ENCODE results near the gene PAPPA2. TPM values are rescaled to one million over a fixed set of nuclear protein-coding genes. Genes with fewer than 3 reads are reported as not detected.

PAPPA2 gene
- total RNA-seq, 1 experiment from 2014 or later = 0.03 TPM

DNA sequence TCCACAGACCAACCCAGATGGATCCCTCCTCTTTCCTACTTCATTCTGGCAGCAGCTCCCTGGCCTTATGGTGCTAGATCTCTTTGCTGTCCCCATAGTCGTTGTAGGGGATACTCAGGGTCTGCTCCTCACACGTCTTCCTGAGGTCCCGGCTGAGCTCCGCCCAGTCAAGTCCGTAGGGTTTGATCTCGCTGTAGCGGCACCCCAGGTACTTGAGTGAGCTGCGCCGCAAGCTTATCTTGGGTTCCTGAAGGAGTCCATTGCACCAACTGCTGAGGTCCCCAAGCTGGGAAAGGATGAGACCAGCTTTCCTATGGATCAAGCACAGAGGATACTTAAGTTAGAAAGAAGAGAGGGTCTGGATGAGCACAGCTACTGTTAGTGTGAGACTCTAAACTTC, 401.2 kb downstream of the PAPPA2 start:
- no peaks in the 10 kb centered on the region for H3K36me3 ChIP-seq (ENCODE audit: control insufficient read depth, insufficient read depth, low read length)
- no peak overlapping the region for H3K27ac ChIP-seq (ENCODE audit: low read length)
- no peak for ATAC-seq
- H3K4me3 ChIP-seq (ENCODE audit: low read depth in 2 of 2, low read length in 2 of 2) = no peak overlapping the region
- TF ChIP-seq TCF7L2 (IDR thresholded peaks at IDR 0.05; ENCODE audit: low read depth, low read length) (no peak), POLR2AphosphoS5 (IDR thresholded peaks at IDR 0.05; ENCODE audit: low read depth, low read length) (no peak), SIN3A (IDR thresholded peaks at IDR 0.05; ENCODE audit: borderline replicate concordance, insufficient read depth, low read depth, low read length) (no peak)
- TF ChIP-seq, protein P1, sequence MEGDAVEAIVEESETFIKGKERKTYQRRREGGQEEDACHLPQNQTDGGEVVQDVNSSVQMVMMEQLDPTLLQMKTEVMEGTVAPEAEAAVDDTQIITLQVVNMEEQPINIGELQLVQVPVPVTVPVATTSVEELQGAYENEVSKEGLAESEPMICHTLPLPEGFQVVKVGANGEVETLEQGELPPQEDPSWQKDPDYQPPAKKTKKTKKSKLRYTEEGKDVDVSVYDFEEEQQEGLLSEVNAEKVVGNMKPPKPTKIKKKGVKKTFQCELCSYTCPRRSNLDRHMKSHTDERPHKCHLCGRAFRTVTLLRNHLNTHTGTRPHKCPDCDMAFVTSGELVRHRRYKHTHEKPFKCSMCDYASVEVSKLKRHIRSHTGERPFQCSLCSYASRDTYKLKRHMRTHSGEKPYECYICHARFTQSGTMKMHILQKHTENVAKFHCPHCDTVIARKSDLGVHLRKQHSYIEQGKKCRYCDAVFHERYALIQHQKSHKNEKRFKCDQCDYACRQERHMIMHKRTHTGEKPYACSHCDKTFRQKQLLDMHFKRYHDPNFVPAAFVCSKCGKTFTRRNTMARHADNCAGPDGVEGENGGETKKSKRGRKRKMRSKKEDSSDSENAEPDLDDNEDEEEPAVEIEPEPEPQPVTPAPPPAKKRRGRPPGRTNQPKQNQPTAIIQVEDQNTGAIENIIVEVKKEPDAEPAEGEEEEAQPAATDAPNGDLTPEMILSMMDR (IDR thresholded peaks at IDR 0.05) = no peak
- TF ChIP-seq, protein P2, sequence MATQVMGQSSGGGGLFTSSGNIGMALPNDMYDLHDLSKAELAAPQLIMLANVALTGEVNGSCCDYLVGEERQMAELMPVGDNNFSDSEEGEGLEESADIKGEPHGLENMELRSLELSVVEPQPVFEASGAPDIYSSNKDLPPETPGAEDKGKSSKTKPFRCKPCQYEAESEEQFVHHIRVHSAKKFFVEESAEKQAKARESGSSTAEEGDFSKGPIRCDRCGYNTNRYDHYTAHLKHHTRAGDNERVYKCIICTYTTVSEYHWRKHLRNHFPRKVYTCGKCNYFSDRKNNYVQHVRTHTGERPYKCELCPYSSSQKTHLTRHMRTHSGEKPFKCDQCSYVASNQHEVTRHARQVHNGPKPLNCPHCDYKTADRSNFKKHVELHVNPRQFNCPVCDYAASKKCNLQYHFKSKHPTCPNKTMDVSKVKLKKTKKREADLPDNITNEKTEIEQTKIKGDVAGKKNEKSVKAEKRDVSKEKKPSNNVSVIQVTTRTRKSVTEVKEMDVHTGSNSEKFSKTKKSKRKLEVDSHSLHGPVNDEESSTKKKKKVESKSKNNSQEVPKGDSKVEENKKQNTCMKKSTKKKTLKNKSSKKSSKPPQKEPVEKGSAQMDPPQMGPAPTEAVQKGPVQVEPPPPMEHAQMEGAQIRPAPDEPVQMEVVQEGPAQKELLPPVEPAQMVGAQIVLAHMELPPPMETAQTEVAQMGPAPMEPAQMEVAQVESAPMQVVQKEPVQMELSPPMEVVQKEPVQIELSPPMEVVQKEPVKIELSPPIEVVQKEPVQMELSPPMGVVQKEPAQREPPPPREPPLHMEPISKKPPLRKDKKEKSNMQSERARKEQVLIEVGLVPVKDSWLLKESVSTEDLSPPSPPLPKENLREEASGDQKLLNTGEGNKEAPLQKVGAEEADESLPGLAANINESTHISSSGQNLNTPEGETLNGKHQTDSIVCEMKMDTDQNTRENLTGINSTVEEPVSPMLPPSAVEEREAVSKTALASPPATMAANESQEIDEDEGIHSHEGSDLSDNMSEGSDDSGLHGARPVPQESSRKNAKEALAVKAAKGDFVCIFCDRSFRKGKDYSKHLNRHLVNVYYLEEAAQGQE (IDR thresholded peaks at IDR 0.05; ENCODE audit: insufficient read depth in 1 of 2, low read depth in 2 of 2, low read length in 1 of 2) = no peak
- in situ Hi-C loops (cut with HindIII; ENCODE audit: low pct_unique_long_range_greater_than_20kb, low sequenced_read_pairs) (no loop called here), intact Hi-C loops (cut with micrococcal nuclease; ENCODE audit: unreplicated experiment) (no loop called here)
- POLR2A ChIA-PET = no interaction called here
- no TSS peak for BruUV-seq (replicated peaks)
- no peaks in the 10 kb centered on the region; the same call in 1 of the 2 replicates for H3K27me3 ChIP-seq (ENCODE audit: control insufficient read depth, insufficient read depth, low read length)
- no peaks in the 10 kb centered on the region for H3K4me1 ChIP-seq (ENCODE audit: control insufficient read depth, insufficient read depth, low read length)
- CTCF ChIA-PET = no interaction called here
- H3K9me3 ChIP-seq (ENCODE audit: control insufficient read depth, insufficient read depth, low read depth, low read length) = no peaks in the 10 kb centered on the region
- no peak for DNase-seq (ENCODE audit: low read depth, low spot score)

DNA sequence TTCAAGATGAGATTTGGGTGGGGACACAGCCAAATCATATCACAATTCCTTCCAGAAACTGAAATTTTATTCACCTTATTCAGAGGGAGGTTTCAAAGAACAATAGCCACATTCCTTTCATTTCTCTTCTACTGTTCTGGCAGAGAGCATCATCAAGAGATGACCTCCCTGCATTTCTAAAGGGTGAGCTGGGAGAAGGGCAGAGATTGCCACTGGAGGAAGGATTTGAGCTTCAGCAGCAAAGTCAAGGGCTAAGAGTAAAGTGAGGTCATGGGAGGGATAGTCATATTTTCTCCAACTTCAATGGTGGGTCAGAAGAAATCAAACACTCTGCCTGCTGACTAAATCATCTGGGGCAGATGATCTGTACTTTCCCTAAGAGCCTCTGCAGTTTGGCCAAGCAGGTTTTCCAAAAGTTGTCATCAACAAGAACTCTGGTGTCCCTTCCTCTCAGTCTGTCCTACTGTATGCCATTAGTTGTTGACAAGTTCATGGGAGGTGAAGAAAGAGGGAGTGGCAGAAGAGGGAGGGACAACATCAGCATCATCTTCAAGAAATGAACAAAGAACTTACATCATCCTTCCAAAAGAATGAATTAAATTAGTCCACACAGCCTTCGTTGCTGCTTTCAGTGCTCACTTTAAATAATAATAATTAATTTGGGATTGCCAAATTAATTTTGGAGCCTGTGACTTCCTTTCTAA, 403.2 kb downstream of the PAPPA2 start:
- ChIA-PET POLR2A (no interaction called here), CTCF (no interaction called here)
- no peaks in the 10 kb centered on the region for H3K9me3 ChIP-seq (ENCODE audit: control insufficient read depth, insufficient read depth, low read depth, low read length)
- BruUV-seq (replicated peaks) = no TSS peak
- TF ChIP-seq, protein P1 (IDR thresholded peaks at IDR 0.05) = no peak
- TF ChIP-seq TCF7L2 (IDR thresholded peaks at IDR 0.05; ENCODE audit: low read depth, low read length) (no peak), POLR2AphosphoS5 (IDR thresholded peaks at IDR 0.05; ENCODE audit: low read depth, low read length) (no peak), SIN3A (IDR thresholded peaks at IDR 0.05; ENCODE audit: borderline replicate concordance, insufficient read depth, low read depth, low read length) (no peak)
- TF ChIP-seq, protein P2 (IDR thresholded peaks at IDR 0.05; ENCODE audit: insufficient read depth in 1 of 2, low read depth in 2 of 2, low read length in 1 of 2) = no peak
- in situ Hi-C loops (cut with HindIII; ENCODE audit: low pct_unique_long_range_greater_than_20kb, low sequenced_read_pairs) (no loop called here), intact Hi-C loops (cut with micrococcal nuclease; ENCODE audit: unreplicated experiment) (no loop called here)
- ATAC-seq (no peak), DNase-seq (ENCODE audit: low read depth, low spot score) (no peak)
- no peaks in the 10 kb centered on the region for H3K4me1 ChIP-seq (ENCODE audit: control insufficient read depth, insufficient read depth, low read length)
- H3K4me3 ChIP-seq (ENCODE audit: low read depth in 2 of 2, low read length in 2 of 2) = no peak overlapping the region
- H3K27me3 ChIP-seq (ENCODE audit: control insufficient read depth, insufficient read depth, low read length) = no peaks in the 10 kb centered on the region; the same call in 1 of the 2 replicates
- H3K36me3 ChIP-seq (ENCODE audit: control insufficient read depth, insufficient read depth, low read length) = no peaks in the 10 kb centered on the region
- H3K27ac ChIP-seq (ENCODE audit: low read length) = no peak overlapping the region
